SK-N-SH treated with all-trans-retinoic acid at 6 μM for 48 hours (cell line): ENCODE measurements around the gene ESRP2.

Experiments
- ATAC-seq: fragments of 200-7000 bp; cut with Tn5 transposase; 3 replicates; pipeline ENCODE4 v1.9.1; 2020; ENCODE audit warnings: mild to moderate bottlenecking, moderate library complexity
- BACH2 ChIP-seq: fragments of 250-450 bp; sonication (Bioruptor Pico); IDR thresholded peaks from 2 replicates; pipeline ENCODE4 v1.9.0; 2021; ENCODE audit warnings: mild to moderate bottlenecking, borderline replicate concordance
- CREB5 ChIP-seq: fragments of 250-450 bp; sonication (Bioruptor Pico); IDR thresholded peaks from 2 replicates; pipeline ENCODE4 v1.5.1; 2020; ENCODE audit warnings: low read depth, mild to moderate bottlenecking, moderate library complexity
- CSDC2 ChIP-seq: fragments of 250-450 bp; sonication (Bioruptor Pico); IDR thresholded peaks from 2 replicates; pipeline ENCODE4 v1.5.0; 2020; ENCODE audit warnings: mild to moderate bottlenecking, moderate library complexity
- CSRNP3 ChIP-seq: fragments of 250-450 bp; sonication (Bioruptor Pico); IDR thresholded peaks from 2 replicates; pipeline ENCODE4 v1.5.1; 2021; ENCODE audit warnings: mild to moderate bottlenecking, moderate library complexity
- ISL1 ChIP-seq: fragments of 250-450 bp; sonication (Bioruptor Pico); IDR thresholded peaks from 2 replicates; pipeline ENCODE4 v2.1.2; 2022; ENCODE audit warnings: mild to moderate bottlenecking, moderate library complexity
- OSR1 ChIP-seq: fragments of 250-450 bp; sonication (Bioruptor Pico); IDR thresholded peaks from 2 replicates; pipeline ENCODE4 v1.8.0; 2022; ENCODE audit warnings: moderate library complexity, mild to moderate bottlenecking, inconsistent platforms
- PATZ1 ChIP-seq: fragments of 250-450 bp; sonication (Bioruptor Pico); IDR thresholded peaks from 2 replicates; pipeline ENCODE4 v1.8.0; 2020; ENCODE audit warnings: mild to moderate bottlenecking, moderate library complexity, borderline replicate concordance
- POU6F1 ChIP-seq: fragments of 250-450 bp; sonication (Bioruptor Pico); IDR thresholded peaks from 2 replicates; pipeline ENCODE4 v1.8.0; 2021; ENCODE audit warnings: low read depth, mild to moderate bottlenecking, moderate library complexity, borderline replicate concordance
- RARB ChIP-seq: fragments of 250-450 bp; sonication (Bioruptor Pico); IDR thresholded peaks from 2 replicates; pipeline ENCODE4 v1.8.0; 2021; ENCODE audit warnings: mild to moderate bottlenecking, moderate library complexity
- SNAI2 ChIP-seq: fragments of 250-450 bp; sonication (Bioruptor Pico); IDR thresholded peaks from 2 replicates; pipeline ENCODE4 v1.5.0; 2020; ENCODE audit warnings: mild to moderate bottlenecking, moderate library complexity
- TCF4 ChIP-seq: fragments of 250-450 bp; sonication (Bioruptor Pico); IDR thresholded peaks from 2 replicates; pipeline ENCODE4 v1.8.0; 2021; ENCODE audit warnings: mild to moderate bottlenecking, moderate library complexity, borderline replicate concordance
- TOX ChIP-seq: fragments of 250-450 bp; sonication (Bioruptor Pico); IDR thresholded peaks from 2 replicates; pipeline ENCODE4 v1.8.0; 2021; ENCODE audit warnings: mild to moderate bottlenecking, moderate library complexity, borderline replicate concordance
- TSHZ2 ChIP-seq: fragments of 250-450 bp; sonication (Bioruptor Pico); IDR thresholded peaks from 2 replicates; pipeline ENCODE4 v1.5.0; 2020; ENCODE audit warnings: mild to moderate bottlenecking, moderate library complexity
- ZC3H10 ChIP-seq: fragments of 250-450 bp; sonication (Bioruptor Pico); IDR thresholded peaks from 2 replicates; pipeline ENCODE4 v1.5.1; 2021; ENCODE audit warnings: mild to moderate bottlenecking, moderate library complexity
- ZFP3 ChIP-seq: fragments of 250-450 bp; sonication (Bioruptor Pico); IDR thresholded peaks from 2 replicates; pipeline ENCODE4 v1.5.0; 2020; ENCODE audit warnings: mild to moderate bottlenecking, moderate library complexity
- ZFP30 ChIP-seq: fragments of 450-650 bp; formaldehyde crosslinking; IDR thresholded peaks from 2 replicates; pipeline ENCODE4 v1.5.0; 2022; ENCODE audit warnings: mild to moderate bottlenecking, moderate library complexity
- ZNF565 ChIP-seq: fragments of 450-650 bp; formaldehyde crosslinking; conservative IDR thresholded peaks from 2 replicates; pipeline ENCODE4 v1.5.0; 2020; ENCODE audit warnings: low read depth, mild to moderate bottlenecking, moderate library complexity
- ZNF8 ChIP-seq: fragments of 450-650 bp; formaldehyde crosslinking; IDR thresholded peaks from 2 replicates; pipeline ENCODE4 v1.5.0; 2020; ENCODE audit warnings: mild to moderate bottlenecking, moderate library complexity

The ESRP2 gene

GRCh38 chr16:68263559-68264127 lies 27.7 kb upstream of the ESRP2 start:
- no peak for TF ChIP-seq ZC3H10 (CRISPR knock-in tag)
- no peak for TF ChIP-seq BACH2
- no peak for TF ChIP-seq OSR1 (CRISPR knock-in tag)
- TF ChIP-seq ZNF565 (CRISPR knock-in tag): no peak
- TF ChIP-seq PATZ1 (CRISPR knock-in tag): peak; percentile 39; the same call in 1 of the 2 replicates
- no peak for TF ChIP-seq ZFP3 (CRISPR knock-in tag)
- no peak for TF ChIP-seq SNAI2
- TF ChIP-seq, all 23 proteins: peak for 1
- no peak; the same call in 2 of the 3 replicates for ATAC-seq

- no peak for TF ChIP-seq CSDC2 (CRISPR knock-in tag)
- TF ChIP-seq TSHZ2 (CRISPR knock-in tag): no peak
- no peak for TF ChIP-seq CREB5 (CRISPR knock-in tag)
- no peak for TF ChIP-seq CSRNP3 (CRISPR knock-in tag)
- no peak for TF ChIP-seq RARB (CRISPR knock-in tag)
- no peak for TF ChIP-seq ZNF565 (CRISPR knock-in tag)
- no peak for TF ChIP-seq TOX (CRISPR knock-in tag)
- no peak for TF ChIP-seq ZNF8 (CRISPR knock-in tag)
- no peak for TF ChIP-seq TCF4 (CRISPR knock-in tag)
- no peak for TF ChIP-seq OSR1 (CRISPR knock-in tag)
- no peak for TF ChIP-seq SNAI2
- TF ChIP-seq POU6F1 (CRISPR knock-in tag): no peak
- TF ChIP-seq ZFP30 (CRISPR knock-in tag): no peak
- no peak for TF ChIP-seq ISL1
- TF ChIP-seq ZFP3 (CRISPR knock-in tag): no peak
- ATAC-seq: no peak
These were observed 23.3 kb upstream of the ESRP2 start for GRCh38 chr16:68259007-68259825.
